ENCODE results near the gene HDDC2. TPM values are rescaled to one million over a fixed set of nuclear protein-coding genes. Genes with fewer than 3 reads are reported as not detected.

Gene HDDC2
- total RNA-seq = 64.6 and 79.5 TPM in 2 replicates

GRCh38 chr6:125301435-125302391 is at the start of gene HDDC2:
Gene HDDC2 (minus strand): TSS chr6:125301967. CDS start chr6:125301932, 35 bp downstream.

Other genes starting within 250 kb of the HDDC2 start
- gene TPD52L1, start 148.2 kb downstream of the HDDC2 start, total RNA-seq = 7.9 and 29.0 TPM in 2 replicates

Measured in aortic smooth muscle cell (primary cell).